Measurements from ENCODE around the gene CDYL.

DNA sequence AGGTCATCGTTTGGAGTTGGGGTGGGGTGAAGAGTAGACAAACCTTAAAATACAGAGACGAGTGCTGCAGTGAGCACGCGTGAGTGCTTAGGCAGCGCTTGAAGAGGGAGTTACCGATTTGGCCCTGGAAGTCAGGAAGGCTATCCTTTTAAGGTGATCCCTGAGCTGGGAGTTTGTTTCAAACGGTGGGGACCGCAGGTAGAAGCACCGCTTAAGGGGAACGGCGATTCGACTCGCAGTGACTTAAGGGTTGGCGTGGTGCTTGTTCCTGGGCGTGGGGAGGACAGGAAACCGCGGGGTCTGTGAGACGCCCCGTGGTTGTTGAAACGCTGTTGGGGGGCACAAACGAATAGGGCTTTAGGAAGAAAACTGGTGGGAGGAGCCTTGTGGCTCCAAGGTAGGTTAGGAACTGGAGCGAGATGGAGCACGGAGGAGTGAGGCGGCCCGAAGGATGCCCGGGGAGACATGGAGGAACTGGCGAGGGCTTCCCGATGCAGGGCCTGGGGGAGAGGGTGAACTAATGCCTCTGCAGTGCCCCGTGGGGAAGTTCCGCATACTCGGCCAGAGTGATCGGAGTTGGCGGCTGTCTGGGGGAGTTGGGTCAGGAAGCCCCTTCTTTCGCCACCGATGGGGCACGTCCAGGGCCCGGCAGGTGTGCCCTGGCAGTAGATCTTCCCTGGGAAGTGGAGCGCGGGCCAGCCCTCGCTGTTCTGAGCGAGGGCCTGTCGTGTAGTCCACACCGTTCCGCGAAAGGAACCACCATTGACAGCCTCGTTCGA lies 1.3 kb upstream of the CDYL start:
- TF ChIP-seq CTCF (IDR thresholded peaks at IDR 0.05) (no peak), EZH2 (IDR thresholded peaks at IDR 0.05) (no peak)

Measured in neural progenitor cell (in vitro differentiated cells).